ENCODE data around the gene TTBK2.

GRCh38 chr15:42691308-42691707 is 229.3 kb downstream of the TTBK2 start:
- TF ChIP-seq EZH2 (IDR thresholded peaks at IDR 0.05; ENCODE audit: low read length) (no peak), CTCF (optimal IDR thresholded peaks at IDR 0.05 in 1 of 3, IDR thresholded peaks at IDR 0.05 in 1 of 3, conservative IDR thresholded peaks at IDR 0.05 in 1 of 3; ENCODE audit: extremely low read depth in 1 of 3, insufficient read depth in 2 of 3, low read length in 3 of 3) (no peak)

Data from keratinocyte (primary cell).